ENCODE results near the gene CCSER1. TPM values are rescaled to one million over a fixed set of nuclear protein-coding genes. Genes with fewer than 3 reads are reported as not detected.
"Not testable (repeated sequence)": the region's sequence is repeated elsewhere in the genome, so short reads cannot be mapped to it uniquely, and the experiment has no call there.

CCSER1 gene
- total RNA-seq, 1 donor: 7.9 TPM

- peaks cover 11% of the 10 kb centered on the region for H3K9me3 ChIP-seq (ENCODE audit: low read depth, low read length)
- H3K4me1 ChIP-seq (ENCODE audit: insufficient read depth, low read length): no peaks in the 10 kb centered on the region
- no peak overlapping the region for H3K4me3 ChIP-seq (ENCODE audit: low read length)
- no peaks in the 10 kb centered on the region for H3K27me3 ChIP-seq (ENCODE audit: insufficient read depth, low read length)
Observed at GRCh38 chr4:91427171-91427570, 1300.0 kb downstream of the CCSER1 start.

- Histone ChIP-seq H3K27me3 (ENCODE audit: insufficient read depth, low read length) (no peaks in the 10 kb centered on the region), H3K9me3 (ENCODE audit: low read depth, low read length) (peaks cover 9% of the 10 kb centered on the region), H3K4me1 (ENCODE audit: insufficient read depth, low read length) (no peaks in the 10 kb centered on the region), H3K4me3 (ENCODE audit: low read length) (no peak overlapping the region)
Observed at GRCh38 chr4:91434631-91435030, 1307.4 kb downstream of the CCSER1 start.

- no peaks in the 10 kb centered on the region for H3K27me3 ChIP-seq (ENCODE audit: insufficient read depth, low read length)
- H3K4me1 ChIP-seq (ENCODE audit: insufficient read depth, low read length): no peaks in the 10 kb centered on the region
- H3K9me3 ChIP-seq (ENCODE audit: low read depth, low read length): no peaks in the 10 kb centered on the region
- no peak overlapping the region for H3K4me3 ChIP-seq (ENCODE audit: low read length)
Observed at GRCh38 chr4:91436556-91436955, 1309.4 kb downstream of the CCSER1 start.

- Histone ChIP-seq H3K4me3 (ENCODE audit: low read length) (no peak overlapping the region), H3K9me3 (ENCODE audit: low read depth, low read length) (no peaks in the 10 kb centered on the region), H3K4me1 (ENCODE audit: insufficient read depth, low read length) (no peaks in the 10 kb centered on the region), H3K27me3 (ENCODE audit: insufficient read depth, low read length) (no peaks in the 10 kb centered on the region)
Observed at GRCh38 chr4:91447168-91447567, 1320.0 kb downstream of the CCSER1 start.

GRCh38 chr4:91448668-91449330 lies 1321.6 kb downstream of the CCSER1 start:
- Histone ChIP-seq H3K4me3 (ENCODE audit: low read length) (no peak overlapping the region), H3K27me3 (ENCODE audit: insufficient read depth, low read length) (no peaks in the 10 kb centered on the region), H3K4me1 (ENCODE audit: insufficient read depth, low read length) (no peaks in the 10 kb centered on the region), H3K9me3 (ENCODE audit: low read depth, low read length) (no peaks in the 10 kb centered on the region)

GRCh38 chr4:91454111-91454510 lies 1326.9 kb downstream of the CCSER1 start:
- Histone ChIP-seq H3K9me3 (ENCODE audit: low read depth, low read length) (peaks cover 4% of the 10 kb centered on the region), H3K4me1 (ENCODE audit: insufficient read depth, low read length) (no peaks in the 10 kb centered on the region), H3K27me3 (ENCODE audit: insufficient read depth, low read length) (no peaks in the 10 kb centered on the region), H3K4me3 (ENCODE audit: low read length) (no peak overlapping the region)

- not testable (repeated sequence) for H3K4me3 ChIP-seq (ENCODE audit: low read length); H3K4me1 ChIP-seq (ENCODE audit: insufficient read depth, low read length); H3K27me3 ChIP-seq (ENCODE audit: insufficient read depth, low read length)
- H3K9me3 ChIP-seq (ENCODE audit: low read depth, low read length): peaks cover 13% of the 10 kb centered on the region
Observed at GRCh38 chr4:91462566-91462965, 1335.4 kb downstream of the CCSER1 start.

- Histone ChIP-seq H3K27me3 (ENCODE audit: insufficient read depth, low read length) (no peaks in the 10 kb centered on the region), H3K4me3 (ENCODE audit: low read length) (no peak overlapping the region)
Observed at GRCh38 chr4:91470671-91471070, 1343.5 kb downstream of the CCSER1 start.

GRCh38 chr4:91471280-91471679 lies 1344.1 kb downstream of the CCSER1 start:
- no peaks in the 10 kb centered on the region for H3K27me3 ChIP-seq (ENCODE audit: insufficient read depth, low read length)
- no peaks in the 10 kb centered on the region for H3K9me3 ChIP-seq (ENCODE audit: low read depth, low read length)

More at GRCh38 chr4:91470671-91471070, 1343.5 kb downstream of the CCSER1 start:
- no peaks in the 10 kb centered on the region for H3K9me3 ChIP-seq (ENCODE audit: low read depth, low read length)
- H3K4me1 ChIP-seq (ENCODE audit: insufficient read depth, low read length): no peaks in the 10 kb centered on the region

GRCh38 chr4:91472046-91472445 lies 1344.9 kb downstream of the CCSER1 start:
- Histone ChIP-seq H3K27me3 (ENCODE audit: insufficient read depth, low read length) (no peaks in the 10 kb centered on the region), H3K9me3 (ENCODE audit: low read depth, low read length) (no peaks in the 10 kb centered on the region), H3K4me1 (ENCODE audit: insufficient read depth, low read length) (no peaks in the 10 kb centered on the region), H3K4me3 (ENCODE audit: low read length) (no peak overlapping the region)

More at GRCh38 chr4:91471280-91471679, 1344.1 kb downstream of the CCSER1 start:
- Histone ChIP-seq H3K4me3 (ENCODE audit: low read length) (no peak overlapping the region), H3K4me1 (ENCODE audit: insufficient read depth, low read length) (no peaks in the 10 kb centered on the region)

- no peak overlapping the region for H3K4me3 ChIP-seq (ENCODE audit: low read length)
- no peaks in the 10 kb centered on the region for H3K4me1 ChIP-seq (ENCODE audit: insufficient read depth, low read length)
- H3K27me3 ChIP-seq (ENCODE audit: insufficient read depth, low read length): no peaks in the 10 kb centered on the region
- H3K9me3 ChIP-seq (ENCODE audit: low read depth, low read length): no peaks in the 10 kb centered on the region
Observed at GRCh38 chr4:91485415-91485814, 1358.2 kb downstream of the CCSER1 start.

GRCh38 chr4:91488946-91489345 lies 1361.8 kb downstream of the CCSER1 start:
- no peaks in the 10 kb centered on the region for H3K4me1 ChIP-seq (ENCODE audit: insufficient read depth, low read length)
- H3K9me3 ChIP-seq (ENCODE audit: low read depth, low read length): no peaks in the 10 kb centered on the region
- no peak overlapping the region for H3K4me3 ChIP-seq (ENCODE audit: low read length)
- no peaks in the 10 kb centered on the region for H3K27me3 ChIP-seq (ENCODE audit: insufficient read depth, low read length)

- no peaks in the 10 kb centered on the region for H3K27me3 ChIP-seq (ENCODE audit: insufficient read depth, low read length)
- H3K9me3 ChIP-seq (ENCODE audit: low read depth, low read length): peaks cover 8% of the 10 kb centered on the region
- no peaks in the 10 kb centered on the region for H3K4me1 ChIP-seq (ENCODE audit: insufficient read depth, low read length)
- no peak overlapping the region for H3K4me3 ChIP-seq (ENCODE audit: low read length)
Observed at GRCh38 chr4:91497892-91498291, 1370.7 kb downstream of the CCSER1 start.

- Histone ChIP-seq H3K27me3 (ENCODE audit: insufficient read depth, low read length) (no peaks in the 10 kb centered on the region), H3K4me1 (ENCODE audit: insufficient read depth, low read length) (no peaks in the 10 kb centered on the region), H3K9me3 (ENCODE audit: low read depth, low read length) (peaks cover 8% of the 10 kb centered on the region), H3K4me3 (ENCODE audit: low read length) (no peak overlapping the region)
Observed at GRCh38 chr4:91502365-91502764, 1375.2 kb downstream of the CCSER1 start.

- Histone ChIP-seq H3K9me3 (ENCODE audit: low read depth, low read length) (peaks cover 28% of the 10 kb centered on the region), H3K27me3 (ENCODE audit: insufficient read depth, low read length) (no peaks in the 10 kb centered on the region), H3K4me3 (ENCODE audit: low read length) (no peak overlapping the region), H3K4me1 (ENCODE audit: insufficient read depth, low read length) (no peaks in the 10 kb centered on the region)
Observed at GRCh38 chr4:91513326-91513725, 1386.1 kb downstream of the CCSER1 start.

GRCh38 chr4:91519155-91519554 lies 1392.0 kb downstream of the CCSER1 start:
- no peak overlapping the region for H3K4me3 ChIP-seq (ENCODE audit: low read length)
- H3K9me3 ChIP-seq (ENCODE audit: low read depth, low read length): peaks cover 10% of the 10 kb centered on the region
- H3K27me3 ChIP-seq (ENCODE audit: insufficient read depth, low read length): no peaks in the 10 kb centered on the region
- no peaks in the 10 kb centered on the region for H3K4me1 ChIP-seq (ENCODE audit: insufficient read depth, low read length)
